Stimulated activated naive CD4-positive, alpha-beta T cell (primary cell): ENCODE data around the gene MARVELD3.

Experiments
- DNase-seq, 6 experiments: peaks; one replicate each; lab custom pipeline; 2025; lab: John Stamatoyannopoulos, UW

Gene MARVELD3

GRCh38 chr16:71623597-71623996, 2.4 kb upstream of the MARVELD3 start:
- DNase-seq = no peak

- no peak for DNase-seq
These were observed 702 bp upstream of the MARVELD3 start for GRCh38 chr16:71625113-71625850.

- DNase-seq = no peak
These were observed 852 bp downstream of the MARVELD3 start for GRCh38 chr16:71626858-71627213.

GRCh38 chr16:71627731-71628181, 1.8 kb downstream of the MARVELD3 start:
- DNase-seq = no peak

GRCh38 chr16:71628810-71629209, 2.8 kb downstream of the MARVELD3 start:
- no peak for DNase-seq

- DNase-seq = no peak
These were observed 3.5 kb downstream of the MARVELD3 start for GRCh38 chr16:71629278-71630016.

GRCh38 chr16:71630808-71631207, 4.8 kb downstream of the MARVELD3 start:
- DNase-seq = no peak

- no peak for DNase-seq
These were observed 5.8 kb downstream of the MARVELD3 start for GRCh38 chr16:71631776-71632175.

- DNase-seq = no peak
These were observed 9.6 kb downstream of the MARVELD3 start for GRCh38 chr16:71635632-71636031.

GRCh38 chr16:71637398-71637797, 11.4 kb downstream of the MARVELD3 start:
- no peak for DNase-seq

GRCh38 chr16:71645450-71645849, 19.5 kb downstream of the MARVELD3 start:
- no peak for DNase-seq

GRCh38 chr16:71647391-71647790, 21.4 kb downstream of the MARVELD3 start:
- no peak for DNase-seq

- no peak for DNase-seq
These were observed 22.2 kb downstream of the MARVELD3 start for GRCh38 chr16:71648162-71648561.

GRCh38 chr16:71648921-71649320, 22.9 kb downstream of the MARVELD3 start:
- no peak for DNase-seq

- DNase-seq = no peak
These were observed 23.7 kb downstream of the MARVELD3 start for GRCh38 chr16:71649704-71650103.

GRCh38 chr16:71658771-71659170, 32.8 kb downstream of the MARVELD3 start:
- no peak for DNase-seq

GRCh38 chr16:71659471-71659870, 33.5 kb downstream of the MARVELD3 start:
- no peak for DNase-seq

GRCh38 chr16:71666264-71666663, 40.3 kb downstream of the MARVELD3 start:
- DNase-seq = no peak

GRCh38 chr16:71666928-71667707, 41.1 kb downstream of the MARVELD3 start:
- DNase-seq = no peak

GRCh38 chr16:71669926-71670536, 44.0 kb downstream of the MARVELD3 start:
- DNase-seq = no peak

GRCh38 chr16:71670537-71670936, 44.6 kb downstream of the MARVELD3 start:
- DNase-seq = no peak

GRCh38 chr16:71671165-71671564, 45.2 kb downstream of the MARVELD3 start:
- DNase-seq = no peak
